Bronchial epithelial cell (primary cell): ENCODE results near the gene HORMAD2. TPM values are rescaled to one million over a fixed set of nuclear protein-coding genes. Genes with fewer than 3 reads are reported as not detected.
"Not testable (repeated sequence)": the region's sequence is repeated elsewhere in the genome, so short reads cannot be mapped to it uniquely, and the experiment has no call there.

Source experiments
- DNase-seq: peaks from one replicate; pipeline ENCODE4 v3.0.0-alpha.2; 2010; ENCODE audit warnings: low read depth
- FAIRE-seq: peaks from 2 replicates; lab custom pipeline; 2011; peaks lifted over from hg19 to GRCh38; lab: Jason Lieb, UNC
- H3K27me3 ChIP-seq: 2 replicates; pipeline ENCODE4 v1.5.1; 2011; ENCODE audit warnings: low read length; ENCODE audit not compliant: control insufficient read depth, insufficient read depth
- H3K36me3 ChIP-seq: 2 replicates; pipeline ENCODE4 v1.5.1; 2011; ENCODE audit warnings: low read length; ENCODE audit not compliant: control insufficient read depth, insufficient read depth
- H3K4me3 ChIP-seq: 2 replicates; pipeline ENCODE4 v1.5.1; 2011; ENCODE audit warnings: mild to moderate bottlenecking, low read depth, low read length, control low read depth
- total RNA-seq: library from RNA; depleted of rRNA; stranded (reverse); fragments of >200 nt; gene quantifications from 2 replicates; pipeline ENCODE4 v1.2.1, GENCODE V29; 2014
- TF ChIP-seq, protein P1 (sequence below): IDR thresholded peaks from 2 replicates; pipeline ENCODE4 v1.5.1; 2011; ENCODE audit warnings: mild to moderate bottlenecking, moderate library complexity, low read length, control low read depth, inconsistent platforms; ENCODE audit not compliant: insufficient read depth, severe bottlenecking

Gene HORMAD2
- total RNA-seq, 1 donor from 2014 or later = not detected

DNA sequence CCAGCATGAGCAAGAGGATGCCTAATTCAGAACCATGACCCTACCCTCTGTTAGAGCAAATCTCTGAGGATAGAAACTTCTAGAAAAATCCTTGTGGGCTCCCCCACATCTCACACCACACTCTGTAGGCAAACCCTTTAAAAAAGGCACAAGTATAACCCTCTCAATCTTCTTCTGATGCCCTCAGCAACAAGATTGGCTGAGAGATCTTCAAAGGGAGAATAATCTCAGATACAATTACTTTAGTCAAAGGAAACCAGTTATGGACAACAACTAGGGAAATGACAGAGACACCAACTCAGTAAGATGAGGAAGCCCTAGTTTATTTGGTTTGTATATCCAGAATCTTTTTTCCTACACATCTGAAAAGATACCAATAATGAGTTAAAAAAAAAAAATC lies 117.1 kb downstream of the HORMAD2 start:
- DNase-seq (no peak), FAIRE-seq (no peak)
- Histone ChIP-seq H3K27me3 (no peaks in the 10 kb centered on the region), H3K4me3 (no peak overlapping the region), H3K36me3 (no peaks in the 10 kb centered on the region)
- TF ChIP-seq, protein P1, sequence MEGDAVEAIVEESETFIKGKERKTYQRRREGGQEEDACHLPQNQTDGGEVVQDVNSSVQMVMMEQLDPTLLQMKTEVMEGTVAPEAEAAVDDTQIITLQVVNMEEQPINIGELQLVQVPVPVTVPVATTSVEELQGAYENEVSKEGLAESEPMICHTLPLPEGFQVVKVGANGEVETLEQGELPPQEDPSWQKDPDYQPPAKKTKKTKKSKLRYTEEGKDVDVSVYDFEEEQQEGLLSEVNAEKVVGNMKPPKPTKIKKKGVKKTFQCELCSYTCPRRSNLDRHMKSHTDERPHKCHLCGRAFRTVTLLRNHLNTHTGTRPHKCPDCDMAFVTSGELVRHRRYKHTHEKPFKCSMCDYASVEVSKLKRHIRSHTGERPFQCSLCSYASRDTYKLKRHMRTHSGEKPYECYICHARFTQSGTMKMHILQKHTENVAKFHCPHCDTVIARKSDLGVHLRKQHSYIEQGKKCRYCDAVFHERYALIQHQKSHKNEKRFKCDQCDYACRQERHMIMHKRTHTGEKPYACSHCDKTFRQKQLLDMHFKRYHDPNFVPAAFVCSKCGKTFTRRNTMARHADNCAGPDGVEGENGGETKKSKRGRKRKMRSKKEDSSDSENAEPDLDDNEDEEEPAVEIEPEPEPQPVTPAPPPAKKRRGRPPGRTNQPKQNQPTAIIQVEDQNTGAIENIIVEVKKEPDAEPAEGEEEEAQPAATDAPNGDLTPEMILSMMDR = no peak

DNA sequence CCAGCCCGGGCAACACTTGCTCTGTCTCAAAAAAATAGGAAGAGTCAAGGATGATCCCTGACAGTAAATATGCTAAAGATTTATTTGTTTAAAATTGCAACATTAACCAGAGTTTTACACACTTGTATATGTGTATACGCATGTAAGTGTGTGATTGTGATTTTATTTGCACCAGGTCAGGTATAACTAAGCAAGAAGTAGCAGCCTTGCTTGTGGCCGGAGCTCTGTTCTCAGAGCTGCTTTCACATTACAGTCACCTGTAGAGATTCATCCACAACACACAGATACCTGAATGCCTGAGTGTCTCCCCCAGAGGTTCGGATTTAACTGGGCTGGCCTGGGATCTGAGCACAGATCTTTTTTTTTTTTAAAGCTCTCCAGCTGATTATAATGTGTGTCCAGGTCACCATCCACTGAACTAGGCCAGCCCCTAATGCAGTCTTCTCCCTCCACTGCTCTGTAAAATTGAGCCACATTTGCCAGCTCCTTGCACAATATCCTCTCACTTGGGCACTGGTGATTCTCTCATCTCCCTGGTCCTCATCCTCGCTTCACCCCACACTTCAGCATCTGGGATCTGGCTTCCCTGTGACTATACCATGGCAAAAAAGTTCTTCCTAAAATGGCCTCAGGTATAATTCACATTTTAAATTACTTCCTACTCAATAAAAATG lies 118.0 kb downstream of the HORMAD2 start:
- Histone ChIP-seq H3K27me3 (no peaks in the 10 kb centered on the region), H3K4me3 (no peak overlapping the region), H3K36me3 (no peaks in the 10 kb centered on the region)
- no peak for FAIRE-seq
- no peak for DNase-seq
- TF ChIP-seq, protein P1 = no peak

DNA sequence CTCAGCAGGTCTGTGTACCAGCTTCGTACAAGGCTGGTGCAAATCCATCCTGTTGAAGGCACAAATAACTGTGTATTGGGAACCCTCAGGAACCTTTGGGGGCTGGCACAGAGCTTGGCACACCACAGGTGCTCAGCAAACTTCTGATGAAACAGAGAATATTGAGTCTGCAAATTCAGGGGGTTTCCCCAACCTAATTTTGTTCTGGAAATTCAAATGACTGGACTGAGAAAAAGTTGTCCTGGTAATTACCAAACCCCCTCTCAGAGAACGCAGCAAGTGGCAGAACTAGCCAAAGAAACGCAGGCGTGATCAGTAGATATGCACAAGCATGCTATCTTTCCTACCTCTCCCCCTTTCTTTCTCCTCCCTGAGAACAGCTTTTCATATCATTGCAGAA lies 118.7 kb downstream of the HORMAD2 start:
- TF ChIP-seq, protein P1 = no peak
- DNase-seq (no peak), FAIRE-seq (no peak)
- no peak overlapping the region for H3K4me3 ChIP-seq
- no peaks in the 10 kb centered on the region for H3K36me3 ChIP-seq
- no peaks in the 10 kb centered on the region for H3K27me3 ChIP-seq

DNA sequence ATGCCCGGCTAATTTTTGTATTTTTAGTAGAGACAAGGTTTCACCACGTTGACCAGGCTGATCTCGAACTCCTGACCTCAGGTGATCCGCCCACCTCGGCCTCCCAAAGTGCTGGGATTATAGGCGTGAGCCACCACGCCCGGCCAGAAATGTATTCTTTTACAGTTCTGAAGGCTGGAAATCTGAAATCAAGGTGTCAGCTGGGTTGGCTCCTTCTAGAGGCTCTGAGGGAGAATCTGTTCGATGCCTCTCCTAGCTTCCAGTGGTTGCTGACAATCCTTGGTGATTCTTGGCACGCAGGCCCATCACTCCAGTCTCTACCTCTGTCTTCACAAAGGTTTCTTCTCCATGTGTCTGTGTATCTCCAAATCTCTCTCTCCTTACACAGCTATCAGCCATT lies 120.6 kb downstream of the HORMAD2 start:
- not testable (repeated sequence) for FAIRE-seq, H3K27me3 ChIP-seq, DNase-seq, H3K36me3 ChIP-seq, H3K4me3 ChIP-seq

DNA sequence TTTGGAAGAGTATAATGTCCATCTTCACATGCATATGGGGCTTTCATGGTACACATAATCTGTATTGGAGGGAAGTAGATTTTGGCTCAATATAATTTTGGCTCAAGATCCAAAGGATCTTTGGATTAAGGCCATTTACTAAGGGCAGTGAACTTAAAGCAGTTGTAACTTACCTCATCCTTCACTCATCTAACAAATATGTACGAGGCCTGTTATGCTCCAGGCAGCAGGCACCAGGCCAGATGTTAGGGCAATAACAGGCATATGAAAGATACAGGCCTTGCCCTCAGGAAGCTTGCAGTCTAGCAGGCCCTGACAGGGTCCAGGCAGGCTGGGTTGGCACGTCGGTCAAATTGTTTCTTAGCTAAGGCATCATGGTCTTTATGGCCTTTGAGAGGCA lies 121.7 kb downstream of the HORMAD2 start:
- DNase-seq (peak; percentile 60), FAIRE-seq (no peak)
- Histone ChIP-seq H3K36me3 (no peaks in the 10 kb centered on the region), H3K27me3 (no peaks in the 10 kb centered on the region), H3K4me3 (no peak overlapping the region)
- TF ChIP-seq, protein P1 = no peak

DNA sequence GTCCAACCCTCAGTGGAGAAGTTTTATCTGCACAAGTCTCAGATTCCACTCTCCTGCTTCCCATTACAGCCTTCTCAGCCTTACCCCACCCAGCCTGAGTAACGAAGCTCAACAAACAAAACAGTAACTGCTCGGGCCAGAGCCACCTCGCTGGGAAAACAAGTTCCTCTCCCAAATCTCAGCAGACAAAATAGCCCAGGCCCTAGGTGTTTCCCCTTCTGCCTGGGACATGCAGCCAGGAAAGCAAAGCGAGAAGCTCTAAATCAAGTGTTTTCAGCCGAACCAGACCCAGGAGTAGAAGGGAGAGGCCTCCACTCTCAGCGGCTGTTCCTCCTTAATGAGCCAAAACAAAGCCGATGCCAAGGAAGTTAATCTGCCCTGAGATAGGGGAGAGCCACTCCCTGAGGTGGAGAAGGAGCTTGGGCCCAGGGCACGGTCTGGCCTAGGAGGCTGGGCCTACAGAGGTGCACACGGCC lies 122.3 kb downstream of the HORMAD2 start:
- no peak for FAIRE-seq
- peak; percentile 74 for DNase-seq
- H3K27me3 ChIP-seq = no peaks in the 10 kb centered on the region
- TF ChIP-seq, protein P1 = no peak
- no peak overlapping the region for H3K4me3 ChIP-seq
- no peaks in the 10 kb centered on the region for H3K36me3 ChIP-seq
